HEK293 (cell line): Measurements from ENCODE around the gene TOMM6.

Experiments
- CTCF ChIA-PET: fragments of 350-600 bp; formaldehyde crosslinking; extraction: SDS; loops from one replicate; lab custom pipeline; 2021; ENCODE audit warnings: antibody characterized with exemption; lab: Yijun Ruan, JAX
- POLR2A ChIA-PET: fragments of 300-600 bp; formaldehyde crosslinking; extraction: SDS; loops from one replicate; lab custom pipeline; 2020; ENCODE audit warnings: antibody characterized with exemption, inconsistent platforms; lab: Yijun Ruan, JAX
- H3K27ac ChIP-seq: fragments of 200-500 bp; sonication (Bioruptor generic); 2 replicates; pipeline ENCODE4 v1.5.1; 2014; ENCODE audit warnings: low read depth, low read length, control low read depth, inconsistent platforms; ENCODE audit errors: extremely low read depth
- H3K36me3 ChIP-seq, 2 experiments: fragments of 200-500 bp in 1 of 2; sonication (Bioruptor generic) in 1 of 2; 1 replicate in 1 of 2; 2 replicates in 1 of 2; pipeline ENCODE4 v1.5.1; 2014 to 2017; ENCODE audit warnings: inconsistent platforms in 2 of 2, low read length in 2 of 2; ENCODE audit not compliant: control insufficient read depth in 2 of 2, insufficient read depth in 1 of 2
- H3K4me1 ChIP-seq: fragments of 200-500 bp; sonication (Bioruptor generic); 2 replicates; pipeline ENCODE4 v1.5.1; 2014; ENCODE audit warnings: mild to moderate bottlenecking, low read length, inconsistent platforms; ENCODE audit not compliant: control insufficient read depth, insufficient read depth
- H3K4me3 ChIP-seq: 2 replicates; pipeline ENCODE4 v1.5.1; 2011; ENCODE audit warnings: low read depth, mild to moderate bottlenecking, control low read depth, low read length, moderate library complexity
- H3K9me3 ChIP-seq: fragments of 200-500 bp; sonication (Bioruptor generic); 2 replicates; pipeline ENCODE4 v1.5.1; 2014; ENCODE audit warnings: low read depth, low read length, inconsistent platforms; ENCODE audit not compliant: control insufficient read depth, insufficient read depth
- GLI2 ChIP-seq: fragments of 450-650 bp; formaldehyde crosslinking; IDR thresholded peaks from 2 replicates; pipeline ENCODE4; 2017; ENCODE audit warnings: missing biosample characterization, missing genetic modification characterization, low read depth, borderline replicate concordance
- OSR2 ChIP-seq: fragments of 450-650 bp; formaldehyde crosslinking; IDR thresholded peaks from 2 replicates; pipeline ENCODE4 v1.5.1; 2016; ENCODE audit warnings: missing biosample characterization, missing genetic modification characterization
- OVOL3 ChIP-seq: fragments of 450-650 bp; formaldehyde crosslinking; IDR thresholded peaks from 2 replicates; pipeline ENCODE4 v1.5.1; 2016; ENCODE audit warnings: missing biosample characterization, missing genetic modification characterization
- WT1 ChIP-seq: fragments of 450-650 bp; formaldehyde crosslinking; IDR thresholded peaks from 2 replicates; pipeline ENCODE4 v1.5.1; 2016; ENCODE audit warnings: missing biosample characterization, missing genetic modification characterization
- YY1 ChIP-seq: fragments of 450-650 bp; formaldehyde crosslinking; IDR thresholded peaks from 2 replicates; pipeline ENCODE4 v1.5.1; 2018; ENCODE audit warnings: missing biosample characterization, missing genetic modification characterization
- ZBTB20 ChIP-seq: fragments of 450-650 bp; formaldehyde crosslinking; IDR thresholded peaks from 2 replicates; pipeline ENCODE4 v1.5.1; 2016; ENCODE audit warnings: missing biosample characterization, missing genetic modification characterization
- ZNF169 ChIP-seq: fragments of 450-650 bp; formaldehyde crosslinking; IDR thresholded peaks from 2 replicates; pipeline ENCODE4 v1.5.1; 2016; ENCODE audit warnings: missing biosample characterization, missing genetic modification characterization
- ZNF184 ChIP-seq: fragments of 450-650 bp; IDR thresholded peaks from 2 replicates; pipeline ENCODE4 v1.5.1; 2018; ENCODE audit warnings: missing biosample characterization, mild to moderate bottlenecking, missing genetic modification characterization
- ZNF530 ChIP-seq: fragments of 450-650 bp; formaldehyde crosslinking; IDR thresholded peaks from 2 replicates; pipeline ENCODE4 v1.5.1; 2016; ENCODE audit warnings: low read depth, missing biosample characterization, missing genetic modification characterization
- ZNF624 ChIP-seq: fragments of 450-650 bp; formaldehyde crosslinking; IDR thresholded peaks from 2 replicates; pipeline ENCODE4 v1.5.1; 2017; ENCODE audit warnings: missing biosample characterization, missing genetic modification characterization
- ZNF626 ChIP-seq: fragments of 450-650 bp; sonication (Bioruptor Pico); formaldehyde crosslinking; IDR thresholded peaks from 2 replicates; pipeline ENCODE4 v1.5.1; 2018; ENCODE audit warnings: missing biosample characterization, missing genetic modification characterization, inconsistent platforms
- ZNF629 ChIP-seq: fragments of 450-650 bp; formaldehyde crosslinking; IDR thresholded peaks from 2 replicates; pipeline ENCODE4 v1.5.1; 2017; ENCODE audit warnings: missing biosample characterization, missing genetic modification characterization
- TF ChIP-seq, protein P1 (sequence below): fragments of 450-650 bp; formaldehyde crosslinking; optimal IDR thresholded peaks from 2 replicates; pipeline ENCODE3; 2016; ENCODE audit warnings: missing biosample characterization, mild to moderate bottlenecking, missing genetic modification characterization
- TF ChIP-seq, protein P2 (sequence below): fragments of 450-650 bp; IDR thresholded peaks from 2 replicates; pipeline ENCODE4 v1.5.1; 2018; ENCODE audit warnings: missing biosample characterization, missing genetic modification characterization
- TF ChIP-seq, protein P3 (sequence below): fragments of 450-650 bp; formaldehyde crosslinking; IDR thresholded peaks from 2 replicates; pipeline ENCODE4 v1.5.1; 2016; ENCODE audit warnings: missing biosample characterization, missing genetic modification characterization
- TF ChIP-seq, protein P4 (sequence below): fragments of 450-650 bp; formaldehyde crosslinking; IDR thresholded peaks from 2 replicates; pipeline ENCODE4 v1.5.0; 2017; ENCODE audit warnings: missing biosample characterization, missing genetic modification characterization, borderline replicate concordance
- TF ChIP-seq, protein P5 (sequence below): fragments of 450-650 bp; formaldehyde crosslinking; IDR thresholded peaks from 2 replicates; pipeline ENCODE4 v1.5.1; 2017; ENCODE audit warnings: missing biosample characterization, missing genetic modification characterization
- TF ChIP-seq, protein P6 (sequence below): sonication (generic); formaldehyde crosslinking; IDR thresholded peaks from 2 replicates; pipeline ENCODE4 v1.8.1; 2022; ENCODE audit warnings: mild to moderate bottlenecking, moderate library complexity, missing genetic modification reagents

The TOMM6 gene

DNA sequence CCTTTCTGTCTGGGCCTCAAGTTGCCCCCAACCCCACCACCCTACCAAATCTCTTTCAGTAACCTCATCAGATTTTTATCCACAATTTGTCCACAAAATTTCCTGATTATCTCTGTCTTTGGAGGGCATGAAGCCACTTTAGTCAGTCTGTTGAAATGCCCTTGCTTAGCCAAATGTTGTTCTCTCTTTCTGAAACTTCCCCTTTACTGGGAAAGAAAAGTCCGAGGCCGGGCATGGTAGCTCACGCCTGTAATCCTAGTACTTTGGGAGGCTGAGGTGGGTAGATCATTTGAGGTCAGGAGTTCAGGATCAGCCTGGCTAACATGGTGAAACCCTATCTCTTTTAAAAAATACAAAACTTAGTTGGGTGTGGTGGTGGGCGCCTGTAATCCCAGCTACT is 33.8 kb downstream of the TOMM6 start:
- POLR2A ChIA-PET, result no interaction called here
- Histone ChIP-seq H3K4me1 (peaks cover 2% of the 10 kb centered on the region; the same call in 1 of the 2 replicates), H3K9me3 (no peaks in the 10 kb centered on the region), H3K27ac (no peak overlapping the region), H3K4me3 (no peak overlapping the region), H3K36me3 (no peaks in the 10 kb centered on the region)
- no peak for TF ChIP-seq ZNF629 (tag by site-specific recombination)
- no peak for TF ChIP-seq GLI2 (tag by site-specific recombination)
- no peak for TF ChIP-seq ZNF169
- TF ChIP-seq, protein P1, sequence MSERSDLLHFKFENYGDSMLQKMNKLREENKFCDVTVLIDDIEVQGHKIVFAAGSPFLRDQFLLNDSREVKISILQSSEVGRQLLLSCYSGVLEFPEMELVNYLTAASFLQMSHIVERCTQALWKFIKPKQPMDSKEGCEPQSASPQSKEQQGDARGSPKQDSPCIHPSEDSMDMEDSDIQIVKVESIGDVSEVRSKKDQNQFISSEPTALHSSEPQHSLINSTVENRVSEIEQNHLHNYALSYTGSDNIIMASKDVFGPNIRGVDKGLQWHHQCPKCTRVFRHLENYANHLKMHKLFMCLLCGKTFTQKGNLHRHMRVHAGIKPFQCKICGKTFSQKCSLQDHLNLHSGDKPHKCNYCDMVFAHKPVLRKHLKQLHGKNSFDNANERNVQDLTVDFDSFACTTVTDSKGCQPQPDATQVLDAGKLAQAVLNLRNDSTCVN (tag by site-specific recombination), result no peak
- TF ChIP-seq, protein P2, sequence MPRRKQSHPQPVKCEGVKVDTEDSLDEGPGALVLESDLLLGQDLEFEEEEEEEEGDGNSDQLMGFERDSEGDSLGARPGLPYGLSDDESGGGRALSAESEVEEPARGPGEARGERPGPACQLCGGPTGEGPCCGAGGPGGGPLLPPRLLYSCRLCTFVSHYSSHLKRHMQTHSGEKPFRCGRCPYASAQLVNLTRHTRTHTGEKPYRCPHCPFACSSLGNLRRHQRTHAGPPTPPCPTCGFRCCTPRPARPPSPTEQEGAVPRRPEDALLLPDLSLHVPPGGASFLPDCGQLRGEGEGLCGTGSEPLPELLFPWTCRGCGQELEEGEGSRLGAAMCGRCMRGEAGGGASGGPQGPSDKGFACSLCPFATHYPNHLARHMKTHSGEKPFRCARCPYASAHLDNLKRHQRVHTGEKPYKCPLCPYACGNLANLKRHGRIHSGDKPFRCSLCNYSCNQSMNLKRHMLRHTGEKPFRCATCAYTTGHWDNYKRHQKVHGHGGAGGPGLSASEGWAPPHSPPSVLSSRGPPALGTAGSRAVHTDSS (tag by site-specific recombination), result no peak
- TF ChIP-seq OVOL3 (tag by site-specific recombination), result no peak
- TF ChIP-seq OSR2 (tag by site-specific recombination), result no peak
- no peak for TF ChIP-seq WT1 (tag by site-specific recombination)
- no peak for TF ChIP-seq YY1 (tag by site-specific recombination)
- no peak for TF ChIP-seq ZNF626
- TF ChIP-seq, protein P3, sequence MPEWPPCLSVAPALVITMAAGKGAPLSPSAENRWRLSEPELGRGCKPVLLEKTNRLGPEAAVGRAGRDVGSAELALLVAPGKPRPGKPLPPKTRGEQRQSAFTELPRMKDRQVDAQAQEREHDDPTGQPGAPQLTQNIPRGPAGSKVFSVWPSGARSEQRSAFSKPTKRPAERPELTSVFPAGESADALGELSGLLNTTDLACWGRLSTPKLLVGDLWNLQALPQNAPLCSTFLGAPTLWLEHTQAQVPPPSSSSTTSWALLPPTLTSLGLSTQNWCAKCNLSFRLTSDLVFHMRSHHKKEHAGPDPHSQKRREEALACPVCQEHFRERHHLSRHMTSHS (tag by site-specific recombination), result no peak
- TF ChIP-seq, protein P4, sequence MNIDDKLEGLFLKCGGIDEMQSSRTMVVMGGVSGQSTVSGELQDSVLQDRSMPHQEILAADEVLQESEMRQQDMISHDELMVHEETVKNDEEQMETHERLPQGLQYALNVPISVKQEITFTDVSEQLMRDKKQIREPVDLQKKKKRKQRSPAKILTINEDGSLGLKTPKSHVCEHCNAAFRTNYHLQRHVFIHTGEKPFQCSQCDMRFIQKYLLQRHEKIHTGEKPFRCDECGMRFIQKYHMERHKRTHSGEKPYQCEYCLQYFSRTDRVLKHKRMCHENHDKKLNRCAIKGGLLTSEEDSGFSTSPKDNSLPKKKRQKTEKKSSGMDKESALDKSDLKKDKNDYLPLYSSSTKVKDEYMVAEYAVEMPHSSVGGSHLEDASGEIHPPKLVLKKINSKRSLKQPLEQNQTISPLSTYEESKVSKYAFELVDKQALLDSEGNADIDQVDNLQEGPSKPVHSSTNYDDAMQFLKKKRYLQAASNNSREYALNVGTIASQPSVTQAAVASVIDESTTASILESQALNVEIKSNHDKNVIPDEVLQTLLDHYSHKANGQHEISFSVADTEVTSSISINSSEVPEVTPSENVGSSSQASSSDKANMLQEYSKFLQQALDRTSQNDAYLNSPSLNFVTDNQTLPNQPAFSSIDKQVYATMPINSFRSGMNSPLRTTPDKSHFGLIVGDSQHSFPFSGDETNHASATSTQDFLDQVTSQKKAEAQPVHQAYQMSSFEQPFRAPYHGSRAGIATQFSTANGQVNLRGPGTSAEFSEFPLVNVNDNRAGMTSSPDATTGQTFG (tag by site-specific recombination), result no peak
- no peak for TF ChIP-seq ZBTB20 (tag by site-specific recombination)
- no peak for TF ChIP-seq ZNF184 (tag by site-specific recombination)
- TF ChIP-seq, protein P5, sequence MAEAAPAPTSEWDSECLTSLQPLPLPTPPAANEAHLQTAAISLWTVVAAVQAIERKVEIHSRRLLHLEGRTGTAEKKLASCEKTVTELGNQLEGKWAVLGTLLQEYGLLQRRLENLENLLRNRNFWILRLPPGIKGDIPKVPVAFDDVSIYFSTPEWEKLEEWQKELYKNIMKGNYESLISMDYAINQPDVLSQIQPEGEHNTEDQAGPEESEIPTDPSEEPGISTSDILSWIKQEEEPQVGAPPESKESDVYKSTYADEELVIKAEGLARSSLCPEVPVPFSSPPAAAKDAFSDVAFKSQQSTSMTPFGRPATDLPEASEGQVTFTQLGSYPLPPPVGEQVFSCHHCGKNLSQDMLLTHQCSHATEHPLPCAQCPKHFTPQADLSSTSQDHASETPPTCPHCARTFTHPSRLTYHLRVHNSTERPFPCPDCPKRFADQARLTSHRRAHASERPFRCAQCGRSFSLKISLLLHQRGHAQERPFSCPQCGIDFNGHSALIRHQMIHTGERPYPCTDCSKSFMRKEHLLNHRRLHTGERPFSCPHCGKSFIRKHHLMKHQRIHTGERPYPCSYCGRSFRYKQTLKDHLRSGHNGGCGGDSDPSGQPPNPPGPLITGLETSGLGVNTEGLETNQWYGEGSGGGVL, result no peak
- TF ChIP-seq, protein P6, sequence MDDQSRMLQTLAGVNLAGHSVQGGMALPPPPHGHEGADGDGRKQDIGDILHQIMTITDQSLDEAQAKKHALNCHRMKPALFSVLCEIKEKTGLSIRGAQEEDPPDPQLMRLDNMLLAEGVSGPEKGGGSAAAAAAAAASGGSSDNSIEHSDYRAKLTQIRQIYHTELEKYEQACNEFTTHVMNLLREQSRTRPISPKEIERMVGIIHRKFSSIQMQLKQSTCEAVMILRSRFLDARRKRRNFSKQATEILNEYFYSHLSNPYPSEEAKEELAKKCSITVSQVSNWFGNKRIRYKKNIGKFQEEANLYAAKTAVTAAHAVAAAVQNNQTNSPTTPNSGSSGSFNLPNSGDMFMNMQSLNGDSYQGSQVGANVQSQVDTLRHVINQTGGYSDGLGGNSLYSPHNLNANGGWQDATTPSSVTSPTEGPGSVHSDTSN (CRISPR knock-in tag), result no peak
- TF ChIP-seq ZNF530 (tag by site-specific recombination), result no peak
- TF ChIP-seq ZNF624, result no peak
- CTCF ChIA-PET, result interaction anchor here (0.6 kb wide), 1 partner anchor 8 kb away, joined by 3 read pairs; no protein-coding TSS in a partner anchor
